Astrocyte (in vitro differentiated cells and primary cell): ENCODE results near the gene GFER. TPM values are rescaled to one million over a fixed set of nuclear protein-coding genes. Genes with fewer than 3 reads are reported as not detected.

Source experiments
- DNase-seq: peaks from one replicate; pipeline ENCODE4 v3.0.0-alpha.2; 2010; ENCODE audit warnings: low read depth
- FAIRE-seq: peaks from 2 replicates; lab custom pipeline; 2011; peaks lifted over from hg19 to GRCh38; lab: Jason Lieb, UNC
- H2AFZ ChIP-seq: 2 replicates; pipeline ENCODE4 v1.6.0; 2012; ENCODE audit warnings: low read depth, low read length, inconsistent platforms
- H3K27ac ChIP-seq: 2 replicates; pipeline ENCODE4 v1.5.1; 2011; ENCODE audit warnings: low read depth, low read length, inconsistent platforms
- H3K27me3 ChIP-seq: 2 replicates; pipeline ENCODE4 v1.6.0; 2011; ENCODE audit warnings: low read length, inconsistent platforms; ENCODE audit not compliant: insufficient read depth
- H3K36me3 ChIP-seq: 2 replicates; pipeline ENCODE4 v1.5.1; 2011; ENCODE audit warnings: low read length, inconsistent platforms; ENCODE audit not compliant: insufficient read depth
- H3K4me1 ChIP-seq: 2 replicates; pipeline ENCODE4 v1.5.1; 2011; ENCODE audit warnings: low read length, inconsistent platforms; ENCODE audit not compliant: insufficient read depth
- H3K4me2 ChIP-seq: 2 replicates; pipeline ENCODE4 v1.6.0; 2012; ENCODE audit warnings: low read length, inconsistent platforms
- H3K4me3 ChIP-seq: 2 replicates; pipeline ENCODE4 v1.5.1; 2011; ENCODE audit warnings: low read depth, mild to moderate bottlenecking, low read length, inconsistent platforms; ENCODE audit not compliant: insufficient read depth
- H3K79me2 ChIP-seq: 2 replicates; pipeline ENCODE4 v1.6.0; 2012; ENCODE audit warnings: mild to moderate bottlenecking, low read length, inconsistent platforms; ENCODE audit not compliant: insufficient read depth
- H3K9ac ChIP-seq: 2 replicates; pipeline ENCODE4 v1.6.0; 2012; ENCODE audit warnings: mild to moderate bottlenecking, low read length, inconsistent platforms
- H3K9me3 ChIP-seq: 2 replicates; pipeline ENCODE4 v1.5.1; 2012; ENCODE audit warnings: low read depth, mild to moderate bottlenecking, low read length, inconsistent platforms; ENCODE audit not compliant: insufficient read depth
- H4K20me1 ChIP-seq: 2 replicates; pipeline ENCODE4 v1.6.0; 2012; ENCODE audit warnings: low read length, inconsistent platforms; ENCODE audit not compliant: insufficient read depth
- H3K27ac Mint-ChIP-seq: one replicate; pipeline ENCODE4 v1.8.0; 2021; ENCODE audit warnings: mild to moderate bottlenecking, mixed read lengths; ENCODE audit not compliant: unreplicated experiment
- H3K27me3 Mint-ChIP-seq: one replicate; pipeline ENCODE4 v1.8.0; 2021; ENCODE audit warnings: low read depth, mixed read lengths; ENCODE audit not compliant: unreplicated experiment
- H3K36me3 Mint-ChIP-seq: one replicate; pipeline ENCODE4 v1.8.0; 2021; ENCODE audit warnings: low read depth, mixed read lengths; ENCODE audit not compliant: unreplicated experiment
- H3K4me1 Mint-ChIP-seq: one replicate; pipeline ENCODE4 v1.8.0; 2021; ENCODE audit warnings: low read depth, mixed read lengths; ENCODE audit not compliant: unreplicated experiment
- H3K4me3 Mint-ChIP-seq: one replicate; pipeline ENCODE4 v1.8.0; 2021; ENCODE audit warnings: mild to moderate bottlenecking, moderate library complexity, mixed read lengths; ENCODE audit not compliant: unreplicated experiment
- H3K9me3 Mint-ChIP-seq: one replicate; pipeline ENCODE4 v1.8.0; 2021; ENCODE audit warnings: mild to moderate bottlenecking, mixed read lengths; ENCODE audit not compliant: unreplicated experiment
- EZH2 ChIP-seq: IDR thresholded peaks from 2 replicates; pipeline ENCODE4 v1.6.1; 2012; ENCODE audit warnings: mild to moderate bottlenecking, low read length, inconsistent platforms; ENCODE audit not compliant: insufficient read depth
- total RNA-seq: library from RNA; stranded (reverse); gene quantifications from 2 replicates; pipeline ENCODE4 v1.2.1, GENCODE V29; 2021
- TF ChIP-seq, protein P1 (sequence below): IDR thresholded peaks from 2 replicates; pipeline ENCODE4 v1.5.1; 2011; ENCODE audit warnings: low read depth, mild to moderate bottlenecking, inconsistent platforms, low read length, moderate library complexity; ENCODE audit not compliant: insufficient read depth

Gene GFER
- total RNA-seq, 1 donor from 2014 or later: 30.4 TPM

DNA sequence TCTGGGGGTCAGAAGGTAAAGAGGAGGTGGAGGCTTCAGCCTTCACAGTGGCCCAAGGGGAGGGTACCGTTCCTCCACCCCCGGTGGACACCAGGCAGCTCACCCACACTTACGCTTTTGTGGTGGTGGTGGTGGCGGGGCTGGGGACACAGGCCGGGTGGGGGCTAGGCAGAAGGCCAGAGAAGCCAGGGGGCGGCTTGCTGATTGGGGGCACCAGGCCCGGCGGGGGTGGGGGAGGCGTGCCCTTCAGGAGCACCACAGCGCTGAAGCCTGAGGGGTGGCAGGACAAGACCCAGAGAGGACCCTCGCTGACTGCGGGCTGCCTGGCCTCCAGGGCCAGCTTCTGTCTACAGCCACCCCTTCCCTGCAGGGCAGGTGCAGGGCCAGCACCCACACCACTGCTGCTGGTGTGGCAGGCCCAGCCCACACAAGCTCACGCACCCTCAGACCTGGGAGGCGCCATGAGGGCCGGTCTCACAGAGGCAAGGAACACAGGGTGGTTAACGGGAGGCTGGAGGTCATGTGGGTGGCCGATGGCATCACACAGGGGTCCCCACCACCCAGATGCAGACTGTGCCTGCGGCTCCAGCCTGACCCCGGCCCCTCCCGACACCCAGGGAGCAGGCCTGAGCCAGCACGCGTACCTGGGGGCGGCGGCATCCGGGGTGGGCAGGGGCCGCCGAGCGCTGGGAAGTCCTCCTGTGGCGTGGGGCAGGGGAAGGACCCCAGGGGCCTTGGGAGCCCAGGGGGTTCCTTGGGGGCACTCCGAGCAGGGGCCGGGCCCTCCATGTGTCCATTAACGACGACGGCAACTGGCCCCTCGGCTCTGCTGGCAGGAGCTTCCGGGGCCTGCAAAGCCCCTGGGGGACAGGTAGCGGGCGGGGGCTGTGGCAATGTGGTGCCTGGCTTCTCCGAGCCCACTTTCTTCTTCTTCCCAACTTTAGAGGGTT is 15.1 kb downstream of the GFER start:
- peaks cover 9% of the 10 kb centered on the region for H3K36me3 Mint-ChIP-seq
- no peak for FAIRE-seq
- H3K36me3 ChIP-seq: peaks cover 8% of the 10 kb centered on the region

DNA sequence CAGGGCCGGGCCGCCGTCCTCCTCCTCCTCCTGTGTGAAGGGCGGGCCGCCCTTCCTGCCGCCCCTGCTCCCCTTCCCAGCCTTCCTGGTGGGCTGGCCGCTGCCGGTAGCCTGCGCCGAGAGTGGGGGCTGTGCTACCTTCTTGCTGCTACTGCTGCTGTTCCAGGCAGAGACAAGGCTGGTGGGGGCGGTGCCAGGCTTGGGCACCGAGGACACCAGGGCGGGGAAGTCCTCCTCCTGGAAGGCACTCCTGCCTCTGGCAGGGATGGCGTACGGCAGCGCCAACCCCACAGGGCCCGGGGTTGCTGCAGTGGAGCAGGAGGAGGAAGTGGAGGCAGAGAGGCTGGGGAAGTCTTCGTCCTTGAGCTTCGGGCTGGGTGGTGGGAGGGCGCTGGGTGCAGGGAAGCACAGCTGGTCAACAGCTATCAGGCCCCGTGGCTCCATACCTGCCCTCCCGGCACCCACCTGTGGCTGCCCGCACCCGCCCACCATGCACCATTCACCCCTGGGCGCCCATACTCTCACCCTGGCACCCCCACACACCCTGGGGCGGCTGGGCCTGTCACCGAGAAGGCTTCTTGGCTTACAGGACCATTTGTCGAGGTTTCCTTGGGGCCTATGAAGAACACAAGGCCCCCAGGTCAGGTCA is 16.0 kb downstream of the GFER start:
- H3K27ac Mint-ChIP-seq: no peak overlapping the region
- H3K9ac ChIP-seq: no peak overlapping the region
- peaks cover 40% of the 10 kb centered on the region for H3K79me2 ChIP-seq
- no peaks in the 10 kb centered on the region for H3K9me3 ChIP-seq
- no peak overlapping the region for H3K4me2 ChIP-seq
- no peaks in the 10 kb centered on the region for H3K9me3 Mint-ChIP-seq
- FAIRE-seq (no peak), DNase-seq (no peak)
- TF ChIP-seq, protein P1, sequence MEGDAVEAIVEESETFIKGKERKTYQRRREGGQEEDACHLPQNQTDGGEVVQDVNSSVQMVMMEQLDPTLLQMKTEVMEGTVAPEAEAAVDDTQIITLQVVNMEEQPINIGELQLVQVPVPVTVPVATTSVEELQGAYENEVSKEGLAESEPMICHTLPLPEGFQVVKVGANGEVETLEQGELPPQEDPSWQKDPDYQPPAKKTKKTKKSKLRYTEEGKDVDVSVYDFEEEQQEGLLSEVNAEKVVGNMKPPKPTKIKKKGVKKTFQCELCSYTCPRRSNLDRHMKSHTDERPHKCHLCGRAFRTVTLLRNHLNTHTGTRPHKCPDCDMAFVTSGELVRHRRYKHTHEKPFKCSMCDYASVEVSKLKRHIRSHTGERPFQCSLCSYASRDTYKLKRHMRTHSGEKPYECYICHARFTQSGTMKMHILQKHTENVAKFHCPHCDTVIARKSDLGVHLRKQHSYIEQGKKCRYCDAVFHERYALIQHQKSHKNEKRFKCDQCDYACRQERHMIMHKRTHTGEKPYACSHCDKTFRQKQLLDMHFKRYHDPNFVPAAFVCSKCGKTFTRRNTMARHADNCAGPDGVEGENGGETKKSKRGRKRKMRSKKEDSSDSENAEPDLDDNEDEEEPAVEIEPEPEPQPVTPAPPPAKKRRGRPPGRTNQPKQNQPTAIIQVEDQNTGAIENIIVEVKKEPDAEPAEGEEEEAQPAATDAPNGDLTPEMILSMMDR: no peak
- no peak for TF ChIP-seq EZH2
- H3K36me3 Mint-ChIP-seq: peaks cover 9% of the 10 kb centered on the region
- H3K27me3 ChIP-seq: no peaks in the 10 kb centered on the region
- H2AFZ ChIP-seq: no peak overlapping the region
- H3K36me3 ChIP-seq: peaks cover 8% of the 10 kb centered on the region
- peaks cover 57% of the 10 kb centered on the region for H4K20me1 ChIP-seq
- H3K4me3 ChIP-seq: no peak overlapping the region
- peaks cover 2% of the 10 kb centered on the region for H3K4me1 Mint-ChIP-seq
- H3K27me3 Mint-ChIP-seq: no peaks in the 10 kb centered on the region
- H3K27ac ChIP-seq: no peak overlapping the region
- H3K4me1 ChIP-seq: peaks cover 14% of the 10 kb centered on the region
- H3K4me3 Mint-ChIP-seq: no peak overlapping the region

More for the DNA sequence above, 15.1 kb downstream of the GFER start:
- Histone ChIP-seq H3K9ac (no peak overlapping the region), H3K79me2 (peaks cover 31% of the 10 kb centered on the region), H3K4me1 (peaks cover 6% of the 10 kb centered on the region), H4K20me1 (peaks cover 49% of the 10 kb centered on the region), H3K4me3 (no peak overlapping the region), H3K9me3 (no peaks in the 10 kb centered on the region), H2AFZ (no peak overlapping the region), H3K27me3 (no peaks in the 10 kb centered on the region), H3K4me2 (no peak overlapping the region), H3K27ac (no peak overlapping the region)
- H3K9me3 Mint-ChIP-seq: no peaks in the 10 kb centered on the region
- H3K4me1 Mint-ChIP-seq: peaks cover 2% of the 10 kb centered on the region
- no peaks in the 10 kb centered on the region for H3K27me3 Mint-ChIP-seq
- no peak overlapping the region for H3K4me3 Mint-ChIP-seq
- TF ChIP-seq, protein P1: no peak
- no peak for TF ChIP-seq EZH2
- DNase-seq: no peak
- H3K27ac Mint-ChIP-seq: no peak overlapping the region
